Right lobe of liver (tissue), 4 donors: ENCODE results near the gene CAPN13.

Experiments used
- CTCF ChIP-seq, 4 donors: fragments of 200-600 bp in 3 of 4; fragments of 450-650 bp in 1 of 4; IDR thresholded peaks; one replicate each; pipeline versions ENCODE4 v1.5.1 to v1.8.0; 2016 to 2022; ENCODE audit warnings: antibody characterized with exemption in 4 of 4, mild to moderate bottlenecking in 2 of 4
- POLR2A ChIP-seq: fragments of 450-650 bp; IDR thresholded peaks from one replicate; pipeline ENCODE4 v1.6.1; 2017; ENCODE audit warnings: antibody characterized with exemption, mild to moderate bottlenecking
- donor health status: DM: no; HTN: no; CAD: no.
- donor health status: DM: no; HTN: no; CAD: no.
- donor health status: DM: no; HTN: yes; CAD: no.

- TF ChIP-seq CTCF (IDR thresholded peaks at IDR 0.05) (no peak), POLR2A (no peak)
Observed at GRCh38 chr2:30684516-30684915, 122.7 kb downstream of the CAPN13 start.
